ENCODE data around the gene TBC1D4. TPM values are rescaled to one million over a fixed set of nuclear protein-coding genes. Genes with fewer than 3 reads are reported as not detected.

The TBC1D4 gene
- total and polyA plus RNA-seq, 10 donors = 10.1 to 67.0 (median 21.6) TPM

- H3K27me3 ChIP-seq (replicated peaks in 1 of 7) = no peaks in the 10 kb centered on the region
- TF ChIP-seq CTCF (IDR thresholded peaks at IDR 0.05 in 8 of 11, conservative IDR thresholded peaks at IDR 0.05 in 3 of 11) = no peak
- no peak overlapping the region for H3K4me3 ChIP-seq
- DNase-seq = no peak
- peaks cover 0 to 27% (median 10%) of the 10 kb centered on the region in 8 donors for H3K9me3 ChIP-seq
- no peaks in the 10 kb centered on the region for H3K36me3 ChIP-seq
- no peak overlapping the region for H3K27ac ChIP-seq
- intact Hi-C loops (cut with DNase I; ENCODE audit: low total_unique reads) = no loop called here
- no peaks in the 10 kb centered on the region for H3K4me1 ChIP-seq
- WGBS, 5 donors = 82 to 94% (median 89%) methylated on average over 3 of the region's 3 CpGs
Measured at GRCh38 chr13:75236774-75237173, 245.2 kb downstream of the TBC1D4 start.

Other genes with a start within 250 kb of the TBC1D4 start
- 100 to 1,000 TPM in 6 of 7 donors, 10 to 100 TPM in 1; 83.6 to 160 (median 130) TPM for gene COMMD6, start 55.7 kb upstream of the TBC1D4 start, total RNA-seq
- gene COMMD6, start 55.7 kb upstream of the TBC1D4 start, polyA plus RNA-seq = 100 to 1,000 TPM; 263 to 334 (median 319) TPM
- 10 to 100 TPM; 18.9 to 26.9 (median 23.9) TPM for gene UCHL3, start 67.6 kb upstream of the TBC1D4 start, total RNA-seq
- gene UCHL3, start 67.6 kb upstream of the TBC1D4 start, polyA plus RNA-seq = 10 to 100 TPM; 22.2 to 31.5 (median 29.1) TPM
- gene LMO7, start 154.2 kb upstream of the TBC1D4 start, total RNA-seq = 10 to 100 TPM in 3 of 7 donors, 1 to 10 TPM in 4; 6.5 to 15.5 (median 9.0) TPM
- 1 to 10 TPM; 2.2 to 5.4 (median 2.3) TPM for gene LMO7, start 154.2 kb upstream of the TBC1D4 start, polyA plus RNA-seq